ENCODE data around the gene CX3CR1.

The CX3CR1 gene

DNA sequence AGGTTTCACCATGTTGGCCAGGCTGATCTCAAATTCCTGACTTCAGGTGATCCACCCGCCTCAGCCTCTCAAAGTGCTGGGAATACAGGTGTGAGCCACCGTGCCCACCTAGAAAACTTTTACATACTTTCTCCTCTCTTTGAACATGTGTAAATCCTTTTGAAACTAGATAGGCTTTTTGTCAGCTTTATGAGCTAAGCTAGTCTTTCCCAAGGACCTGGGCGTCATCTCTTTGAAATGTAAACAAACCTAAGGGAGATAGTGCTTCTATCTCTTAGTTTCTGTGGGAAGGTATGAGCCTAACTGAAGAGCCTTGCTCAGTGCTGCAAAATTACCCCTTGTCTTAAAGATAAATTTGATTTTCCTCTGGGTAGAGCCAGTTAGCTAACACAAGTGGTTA is 4.8 kb downstream of the CX3CR1 start:
- no peak overlapping the region for H3K4me3 ChIP-seq (replicated peaks; ENCODE audit: insufficient read depth, low read length)
- TF ChIP-seq, protein P1, sequence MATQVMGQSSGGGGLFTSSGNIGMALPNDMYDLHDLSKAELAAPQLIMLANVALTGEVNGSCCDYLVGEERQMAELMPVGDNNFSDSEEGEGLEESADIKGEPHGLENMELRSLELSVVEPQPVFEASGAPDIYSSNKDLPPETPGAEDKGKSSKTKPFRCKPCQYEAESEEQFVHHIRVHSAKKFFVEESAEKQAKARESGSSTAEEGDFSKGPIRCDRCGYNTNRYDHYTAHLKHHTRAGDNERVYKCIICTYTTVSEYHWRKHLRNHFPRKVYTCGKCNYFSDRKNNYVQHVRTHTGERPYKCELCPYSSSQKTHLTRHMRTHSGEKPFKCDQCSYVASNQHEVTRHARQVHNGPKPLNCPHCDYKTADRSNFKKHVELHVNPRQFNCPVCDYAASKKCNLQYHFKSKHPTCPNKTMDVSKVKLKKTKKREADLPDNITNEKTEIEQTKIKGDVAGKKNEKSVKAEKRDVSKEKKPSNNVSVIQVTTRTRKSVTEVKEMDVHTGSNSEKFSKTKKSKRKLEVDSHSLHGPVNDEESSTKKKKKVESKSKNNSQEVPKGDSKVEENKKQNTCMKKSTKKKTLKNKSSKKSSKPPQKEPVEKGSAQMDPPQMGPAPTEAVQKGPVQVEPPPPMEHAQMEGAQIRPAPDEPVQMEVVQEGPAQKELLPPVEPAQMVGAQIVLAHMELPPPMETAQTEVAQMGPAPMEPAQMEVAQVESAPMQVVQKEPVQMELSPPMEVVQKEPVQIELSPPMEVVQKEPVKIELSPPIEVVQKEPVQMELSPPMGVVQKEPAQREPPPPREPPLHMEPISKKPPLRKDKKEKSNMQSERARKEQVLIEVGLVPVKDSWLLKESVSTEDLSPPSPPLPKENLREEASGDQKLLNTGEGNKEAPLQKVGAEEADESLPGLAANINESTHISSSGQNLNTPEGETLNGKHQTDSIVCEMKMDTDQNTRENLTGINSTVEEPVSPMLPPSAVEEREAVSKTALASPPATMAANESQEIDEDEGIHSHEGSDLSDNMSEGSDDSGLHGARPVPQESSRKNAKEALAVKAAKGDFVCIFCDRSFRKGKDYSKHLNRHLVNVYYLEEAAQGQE (IDR thresholded peaks at IDR 0.05; ENCODE audit: insufficient replicate concordance, low read depth) = no peak
- TF ChIP-seq, protein P2, sequence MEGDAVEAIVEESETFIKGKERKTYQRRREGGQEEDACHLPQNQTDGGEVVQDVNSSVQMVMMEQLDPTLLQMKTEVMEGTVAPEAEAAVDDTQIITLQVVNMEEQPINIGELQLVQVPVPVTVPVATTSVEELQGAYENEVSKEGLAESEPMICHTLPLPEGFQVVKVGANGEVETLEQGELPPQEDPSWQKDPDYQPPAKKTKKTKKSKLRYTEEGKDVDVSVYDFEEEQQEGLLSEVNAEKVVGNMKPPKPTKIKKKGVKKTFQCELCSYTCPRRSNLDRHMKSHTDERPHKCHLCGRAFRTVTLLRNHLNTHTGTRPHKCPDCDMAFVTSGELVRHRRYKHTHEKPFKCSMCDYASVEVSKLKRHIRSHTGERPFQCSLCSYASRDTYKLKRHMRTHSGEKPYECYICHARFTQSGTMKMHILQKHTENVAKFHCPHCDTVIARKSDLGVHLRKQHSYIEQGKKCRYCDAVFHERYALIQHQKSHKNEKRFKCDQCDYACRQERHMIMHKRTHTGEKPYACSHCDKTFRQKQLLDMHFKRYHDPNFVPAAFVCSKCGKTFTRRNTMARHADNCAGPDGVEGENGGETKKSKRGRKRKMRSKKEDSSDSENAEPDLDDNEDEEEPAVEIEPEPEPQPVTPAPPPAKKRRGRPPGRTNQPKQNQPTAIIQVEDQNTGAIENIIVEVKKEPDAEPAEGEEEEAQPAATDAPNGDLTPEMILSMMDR (IDR thresholded peaks at IDR 0.05; ENCODE audit: insufficient read depth, low read length) = no peak
- TF ChIP-seq POLR2AphosphoS5 (IDR thresholded peaks at IDR 0.05; ENCODE audit: low read depth) (no peak), SPI1 (IDR thresholded peaks at IDR 0.05; ENCODE audit: borderline replicate concordance, low read depth) (no peak), GABPA (IDR thresholded peaks at IDR 0.05; ENCODE audit: low read depth) (no peak)
- DNase-seq (ENCODE audit: low read depth in 1 of 2, low spot score in 1 of 2) = no peak

DNA sequence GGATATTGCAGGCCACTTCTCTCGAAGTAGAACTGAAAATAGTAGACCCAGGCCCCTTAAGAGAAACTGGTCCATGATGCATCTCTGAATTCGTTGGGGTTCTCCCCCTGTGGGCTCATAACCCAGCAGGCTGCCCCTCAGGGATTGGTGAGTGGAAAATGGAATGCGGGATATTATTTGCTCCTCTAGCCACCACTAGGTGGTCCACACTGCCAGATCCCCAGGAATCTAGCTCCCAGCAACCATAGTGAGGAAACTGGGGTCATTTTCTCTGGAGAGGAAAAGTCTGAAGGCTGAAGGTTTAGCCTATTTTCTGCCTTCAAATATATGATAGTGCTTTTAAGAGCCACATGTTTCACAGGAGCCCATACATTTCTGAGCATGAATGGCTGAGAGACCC is 6.7 kb downstream of the CX3CR1 start:
- H3K27me3 ChIP-seq (ENCODE audit: insufficient read depth, poor library complexity, severe bottlenecking) = no peaks in the 10 kb centered on the region
- TF ChIP-seq, protein P2 (IDR thresholded peaks at IDR 0.05; ENCODE audit: insufficient read depth, low read length) = no peak
- TF ChIP-seq, protein P1 (IDR thresholded peaks at IDR 0.05; ENCODE audit: insufficient replicate concordance, low read depth) = no peak
- TF ChIP-seq SPI1 (IDR thresholded peaks at IDR 0.05; ENCODE audit: borderline replicate concordance, low read depth) (no peak), GABPA (IDR thresholded peaks at IDR 0.05; ENCODE audit: low read depth) (no peak), POLR2AphosphoS5 (IDR thresholded peaks at IDR 0.05; ENCODE audit: low read depth) (no peak)
- no peak overlapping the region for H3K27ac ChIP-seq (replicated peaks)
- no peak overlapping the region for H3K4me3 ChIP-seq (replicated peaks; ENCODE audit: insufficient read depth, low read length)
- DNase-seq (ENCODE audit: low read depth in 1 of 2, low spot score in 1 of 2) = no peak

More for the DNA sequence above, 4.8 kb downstream of the CX3CR1 start:
- no peaks in the 10 kb centered on the region for H3K27me3 ChIP-seq (ENCODE audit: insufficient read depth, poor library complexity, severe bottlenecking)
- no peak overlapping the region for H3K27ac ChIP-seq (replicated peaks)

DNA sequence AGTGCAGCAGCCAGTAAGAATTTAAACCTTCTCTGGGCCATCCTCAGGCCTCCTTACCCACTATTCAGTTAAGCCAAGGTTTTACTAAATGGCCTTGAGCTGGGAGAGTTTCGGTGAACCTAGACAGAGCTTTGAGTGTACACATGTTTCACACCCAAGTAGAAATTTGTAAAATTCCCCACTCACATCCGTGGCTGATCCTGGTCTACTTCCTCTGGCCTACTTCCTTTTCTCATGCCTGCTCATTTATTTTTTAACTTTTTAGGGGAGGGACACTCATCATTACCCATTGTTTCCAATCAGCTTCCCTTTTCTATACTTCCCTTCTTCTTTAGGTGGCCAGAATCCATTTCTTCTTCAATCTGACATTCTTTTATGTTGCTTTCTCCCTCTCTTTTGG is 7.6 kb downstream of the CX3CR1 start:
- peak overlapping the region; percentile 45 for H3K27ac ChIP-seq (replicated peaks)
- TF ChIP-seq, protein P2 (IDR thresholded peaks at IDR 0.05; ENCODE audit: insufficient read depth, low read length) = no peak
- peak; percentile 76; the same call in 1 of the 2 replicates for TF ChIP-seq SPI1 (IDR thresholded peaks at IDR 0.05; ENCODE audit: borderline replicate concordance, low read depth)
- no peak overlapping the region for H3K4me3 ChIP-seq (replicated peaks; ENCODE audit: insufficient read depth, low read length)
- no peaks in the 10 kb centered on the region for H3K27me3 ChIP-seq (ENCODE audit: insufficient read depth, poor library complexity, severe bottlenecking)
- DNase-seq (ENCODE audit: low read depth in 1 of 2, low spot score in 1 of 2) = peak; percentile 51 to 66

DNA sequence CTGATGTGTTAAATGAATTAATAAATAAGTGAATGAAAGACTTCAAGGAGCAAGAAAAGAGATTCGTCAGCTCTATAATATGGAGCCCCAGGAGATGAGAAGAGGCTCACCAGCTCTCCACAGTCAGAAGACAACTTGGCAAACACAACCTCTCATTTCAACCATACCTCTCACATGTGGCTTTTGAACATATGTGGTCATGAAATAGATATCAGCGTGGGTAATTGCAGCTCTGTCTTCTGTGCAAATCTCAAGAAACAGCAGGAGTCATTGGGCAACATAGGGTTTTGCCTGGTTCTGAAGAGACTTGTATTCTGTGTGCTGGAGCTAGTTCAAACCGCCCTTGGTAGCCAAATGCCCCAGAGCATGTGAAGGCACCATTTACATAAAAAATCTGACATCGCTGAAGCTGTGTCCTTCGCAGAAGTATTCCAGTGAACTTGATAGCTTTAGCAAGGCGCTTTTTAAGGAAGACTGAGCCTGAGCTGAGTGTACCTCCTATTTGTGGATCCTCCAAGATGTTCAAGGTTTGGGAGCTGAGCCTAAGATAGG is 8.4 kb downstream of the CX3CR1 start:
- H3K27me3 ChIP-seq (ENCODE audit: insufficient read depth, poor library complexity, severe bottlenecking) = no peaks in the 10 kb centered on the region
- TF ChIP-seq, protein P1 (IDR thresholded peaks at IDR 0.05; ENCODE audit: insufficient replicate concordance, low read depth) = no peak
- TF ChIP-seq POLR2AphosphoS5 (IDR thresholded peaks at IDR 0.05; ENCODE audit: low read depth) (no peak), SPI1 (IDR thresholded peaks at IDR 0.05; ENCODE audit: borderline replicate concordance, low read depth) (no peak), GABPA (IDR thresholded peaks at IDR 0.05; ENCODE audit: low read depth) (no peak)
- TF ChIP-seq, protein P2 (IDR thresholded peaks at IDR 0.05; ENCODE audit: insufficient read depth, low read length) = no peak
- DNase-seq (ENCODE audit: low read depth in 1 of 2, low spot score in 1 of 2) = no peak
- H3K27ac ChIP-seq (replicated peaks) = peak overlapping the region; percentile 45
- H3K4me3 ChIP-seq (replicated peaks; ENCODE audit: insufficient read depth, low read length) = no peak overlapping the region
